DND-41 (cell line): Measurements from ENCODE around the gene CANX.

Experiments
- ATAC-seq: fragments of 200-7000 bp; cut with Tn5 transposase; 3 replicates; pipeline ENCODE4 v1.9.1; 2021; ENCODE audit warnings: low read depth; ENCODE audit not compliant: insufficient read depth
- DNase-seq: peaks from one replicate; pipeline ENCODE4 v3.0.0-alpha.2; 2020
- H2AFZ ChIP-seq: 2 replicates; pipeline ENCODE4 v1.6.0; 2012; ENCODE audit warnings: low read depth, low read length
- H3K27ac ChIP-seq: 2 replicates; pipeline ENCODE4 v1.5.1; 2012; ENCODE audit warnings: low read length, inconsistent platforms
- H3K27me3 ChIP-seq: fragments of 200-600 bp; sonication (generic); 2 replicates; pipeline ENCODE4 v1.6.0; 2012; ENCODE audit warnings: low read length, mild to moderate bottlenecking, inconsistent platforms; ENCODE audit not compliant: insufficient read depth, poor library complexity
- H3K36me3 ChIP-seq: 2 replicates; pipeline ENCODE4 v1.5.1; 2012; ENCODE audit warnings: low read length, inconsistent platforms; ENCODE audit not compliant: insufficient read depth
- H3K4me1 ChIP-seq: 2 replicates; pipeline ENCODE4 v1.5.1; 2012; ENCODE audit warnings: mild to moderate bottlenecking, low read length; ENCODE audit not compliant: insufficient read depth
- H3K4me2 ChIP-seq: 2 replicates; pipeline ENCODE4 v1.6.0; 2012; ENCODE audit warnings: mild to moderate bottlenecking, moderate library complexity, low read length, inconsistent platforms; ENCODE audit not compliant: insufficient read depth
- H3K4me3 ChIP-seq, 2 experiments: fragments of 200-600 bp in 1 of 2; shearing (Covaris generic) in 1 of 2; 2 replicates each; pipeline ENCODE4 v1.5.1; 2012 to 2016; ENCODE audit warnings: inconsistent platforms in 2 of 2, low read length in 2 of 2, mild to moderate bottlenecking in 2 of 2, low read depth in 1 of 2, moderate library complexity in 1 of 2
- H3K79me2 ChIP-seq: 2 replicates; pipeline ENCODE4 v1.6.0; 2012; ENCODE audit warnings: low read length, inconsistent platforms; ENCODE audit not compliant: insufficient read depth
- H3K9ac ChIP-seq: 2 replicates; pipeline ENCODE4 v1.6.0; 2012; ENCODE audit warnings: low read depth, mild to moderate bottlenecking, inconsistent platforms, low read length, moderate library complexity
- H3K9me3 ChIP-seq: 2 replicates; pipeline ENCODE4 v1.5.1; 2012; ENCODE audit warnings: low read length, moderate library complexity, mild to moderate bottlenecking, inconsistent platforms; ENCODE audit not compliant: insufficient read depth, severe bottlenecking
- H4K20me1 ChIP-seq: 2 replicates; pipeline ENCODE4 v1.6.0; 2012; ENCODE audit warnings: low read length; ENCODE audit not compliant: insufficient read depth
- EZH2 ChIP-seq: IDR thresholded peaks from 3 replicates; pipeline ENCODE4 v1.6.1; 2012; ENCODE audit warnings: borderline replicate concordance, low read depth, mild to moderate bottlenecking, moderate library complexity, low read length, inconsistent platforms; ENCODE audit not compliant: severe bottlenecking
- TF ChIP-seq, protein P1 (sequence below): IDR thresholded peaks from 2 replicates; pipeline ENCODE4 v1.5.1; 2012; ENCODE audit warnings: borderline replicate concordance, low read length, moderate library complexity, mild to moderate bottlenecking; ENCODE audit not compliant: poor library complexity, severe bottlenecking; ENCODE audit errors: extremely low read depth

CANX gene

DNA sequence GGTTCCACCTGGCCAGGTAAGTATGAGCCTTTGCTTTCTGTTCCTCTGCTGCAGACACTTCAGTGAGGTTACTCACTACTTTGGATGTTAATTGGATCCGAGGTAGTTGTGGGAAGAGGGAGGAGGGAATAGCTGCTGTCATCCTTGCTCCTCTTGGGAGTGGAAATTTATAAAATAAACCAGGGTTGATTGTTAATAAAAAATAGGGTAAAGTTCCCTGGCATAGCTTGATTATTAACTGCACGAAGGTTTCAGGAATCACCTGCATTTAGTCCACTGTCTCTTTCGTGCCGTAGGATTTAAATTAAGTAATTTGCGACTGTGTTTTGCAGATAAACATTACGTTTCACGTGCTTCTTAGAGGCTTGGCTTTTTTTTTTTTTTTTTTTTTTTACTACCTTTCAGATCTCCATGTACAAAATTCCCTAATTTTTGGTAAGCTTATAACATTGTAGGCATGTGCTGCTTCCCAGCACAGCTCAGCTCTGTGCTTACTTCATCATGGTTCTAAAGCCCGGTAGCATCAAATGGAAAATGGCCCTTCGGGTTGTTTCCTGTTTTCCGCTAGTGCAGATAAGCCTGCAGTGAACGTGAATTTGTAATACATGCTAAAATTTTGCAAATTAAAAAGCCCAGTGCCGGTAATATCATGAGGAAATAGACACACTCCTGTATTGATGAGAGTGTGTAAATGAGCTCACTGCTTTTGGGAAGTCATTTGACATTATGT is 68.1 kb downstream of the CANX start:
- H3K4me1 ChIP-seq: 0 out of 2 replicates have a peak, but pooled peaks cover 6% of the 10 kb centered on the region
- TF ChIP-seq EZH2: no peak
- TF ChIP-seq, protein P1, sequence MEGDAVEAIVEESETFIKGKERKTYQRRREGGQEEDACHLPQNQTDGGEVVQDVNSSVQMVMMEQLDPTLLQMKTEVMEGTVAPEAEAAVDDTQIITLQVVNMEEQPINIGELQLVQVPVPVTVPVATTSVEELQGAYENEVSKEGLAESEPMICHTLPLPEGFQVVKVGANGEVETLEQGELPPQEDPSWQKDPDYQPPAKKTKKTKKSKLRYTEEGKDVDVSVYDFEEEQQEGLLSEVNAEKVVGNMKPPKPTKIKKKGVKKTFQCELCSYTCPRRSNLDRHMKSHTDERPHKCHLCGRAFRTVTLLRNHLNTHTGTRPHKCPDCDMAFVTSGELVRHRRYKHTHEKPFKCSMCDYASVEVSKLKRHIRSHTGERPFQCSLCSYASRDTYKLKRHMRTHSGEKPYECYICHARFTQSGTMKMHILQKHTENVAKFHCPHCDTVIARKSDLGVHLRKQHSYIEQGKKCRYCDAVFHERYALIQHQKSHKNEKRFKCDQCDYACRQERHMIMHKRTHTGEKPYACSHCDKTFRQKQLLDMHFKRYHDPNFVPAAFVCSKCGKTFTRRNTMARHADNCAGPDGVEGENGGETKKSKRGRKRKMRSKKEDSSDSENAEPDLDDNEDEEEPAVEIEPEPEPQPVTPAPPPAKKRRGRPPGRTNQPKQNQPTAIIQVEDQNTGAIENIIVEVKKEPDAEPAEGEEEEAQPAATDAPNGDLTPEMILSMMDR: no peak
- no peak overlapping the region for H3K4me3 ChIP-seq
- H2AFZ ChIP-seq: no peak overlapping the region
- H3K4me2 ChIP-seq: no peak overlapping the region
- H3K36me3 ChIP-seq: peaks cover 74% of the 10 kb centered on the region
- peaks cover 57% of the 10 kb centered on the region for H3K79me2 ChIP-seq
- H3K9me3 ChIP-seq: no peaks in the 10 kb centered on the region
- ATAC-seq (no peak), DNase-seq (no peak)
- no peak overlapping the region for H3K27ac ChIP-seq
- no peak overlapping the region for H3K9ac ChIP-seq
- H3K27me3 ChIP-seq: no peaks in the 10 kb centered on the region
- H4K20me1 ChIP-seq: peaks cover 57% of the 10 kb centered on the region

GRCh38 chr5:179767496-179768100 is 68.8 kb downstream of the CANX start:
- H3K36me3 ChIP-seq: peaks cover 81% of the 10 kb centered on the region
- ATAC-seq (no peak), DNase-seq (no peak)
- H3K79me2 ChIP-seq: peaks cover 50% of the 10 kb centered on the region
- no peak overlapping the region for H3K4me3 ChIP-seq
- H3K27me3 ChIP-seq: no peaks in the 10 kb centered on the region
- H2AFZ ChIP-seq: no peak overlapping the region
- no peak overlapping the region for H3K4me2 ChIP-seq
- 0 out of 2 replicates have a peak, but pooled peaks cover 4% of the 10 kb centered on the region for H3K4me1 ChIP-seq
- H3K9ac ChIP-seq: no peak overlapping the region
- H3K9me3 ChIP-seq: no peaks in the 10 kb centered on the region
- TF ChIP-seq EZH2: no peak
- TF ChIP-seq, protein P1: no peak
- H3K27ac ChIP-seq: no peak overlapping the region
- H4K20me1 ChIP-seq: peaks cover 50% of the 10 kb centered on the region

DNA sequence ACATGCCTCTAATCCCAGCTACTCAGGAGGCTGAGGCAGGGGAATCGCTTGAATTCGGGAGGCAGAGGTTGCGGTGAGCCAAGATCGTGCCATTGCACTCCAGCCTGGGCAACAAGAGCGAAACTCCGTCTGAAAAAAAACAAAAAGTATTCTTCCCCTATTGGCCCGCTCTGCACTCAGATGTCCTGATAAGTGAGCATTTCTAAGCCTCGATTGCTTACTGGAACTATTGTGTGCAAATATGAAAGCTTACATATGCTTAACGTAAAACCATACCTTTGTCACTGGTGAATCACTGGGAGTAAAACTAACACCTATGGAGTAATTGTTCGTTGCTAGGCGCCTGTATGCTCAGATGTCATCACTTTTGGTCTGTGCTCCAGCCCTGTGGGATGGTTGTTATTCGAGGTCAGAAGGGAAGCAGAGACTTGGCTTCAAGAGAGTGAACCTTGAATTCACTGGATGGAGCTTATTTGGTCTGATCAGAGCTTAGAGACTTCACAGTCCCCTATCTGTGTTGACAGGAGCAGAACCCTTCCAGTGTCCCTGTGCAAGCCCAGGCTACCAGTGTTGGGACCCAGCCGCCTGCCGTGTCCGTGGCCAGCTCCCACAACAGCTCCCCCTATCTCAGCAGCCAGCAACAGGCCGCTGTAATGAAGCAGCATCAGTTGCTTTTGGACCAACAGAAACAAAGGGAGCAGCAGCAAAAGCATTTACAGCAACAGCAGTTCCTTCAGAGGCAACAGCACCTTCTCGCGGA is 69.7 kb downstream of the CANX start:
- no peak overlapping the region for H3K27ac ChIP-seq
- TF ChIP-seq, protein P1: peak; percentile 18
- TF ChIP-seq EZH2: no peak
- H3K9ac ChIP-seq: no peak overlapping the region
- H3K4me1 ChIP-seq: no peaks in the 10 kb centered on the region
- peaks cover 41% of the 10 kb centered on the region for H3K79me2 ChIP-seq
- H3K36me3 ChIP-seq: peaks cover 89% of the 10 kb centered on the region
- H3K4me2 ChIP-seq: no peak overlapping the region
- H3K9me3 ChIP-seq: no peaks in the 10 kb centered on the region
- peaks cover 41% of the 10 kb centered on the region for H4K20me1 ChIP-seq
- no peak overlapping the region for H2AFZ ChIP-seq
- no peaks in the 10 kb centered on the region for H3K27me3 ChIP-seq
- ATAC-seq (no peak), DNase-seq (no peak)
- no peak overlapping the region for H3K4me3 ChIP-seq
